Measurements from ENCODE around the gene TMEM140.
"Not testable (repeated sequence)": the region's sequence is repeated elsewhere in the genome, so short reads cannot be mapped to it uniquely, and the experiment has no call there.

TMEM140 gene

GRCh38 chr7:135211946-135212685, 64.2 kb downstream of the TMEM140 start:
- not testable (repeated sequence) for DNase-seq (ENCODE audit: low read depth in 3 of 3, low spot score in 1 of 3)

GRCh38 chr7:135213831-135214230, 66.0 kb downstream of the TMEM140 start:
- DNase-seq (ENCODE audit: low read depth in 3 of 3, low spot score in 1 of 3): no peak

GRCh38 chr7:135215180-135215579, 67.3 kb downstream of the TMEM140 start:
- no peak for DNase-seq (ENCODE audit: low read depth in 3 of 3, low spot score in 1 of 3)

- DNase-seq (ENCODE audit: low read depth in 3 of 3, low spot score in 1 of 3): no peak
Observed at GRCh38 chr7:135215698-135216097, 67.8 kb downstream of the TMEM140 start.

All from stimulated activated CD4-positive, alpha-beta T cell treated with anti-CD3 and anti-CD28 coated beads, TNF-alpha, amount 100 ng/mL, for 1 hour (primary cell).